Esophagus muscularis mucosa (tissue), 4 donors: ENCODE data around the gene NCOA1. TPM values are rescaled to one million over a fixed set of nuclear protein-coding genes. Genes with fewer than 3 reads are reported as not detected.

Source experiments
- DNase-seq: peaks from one replicate; pipeline ENCODE4 v3.0.0-alpha.2; 2017; ENCODE audit errors: extremely low spot score
- H3K27ac ChIP-seq, 4 donors: fragments of 200-600 bp; sonication (generic); replicated peaks in 1 of 4; 1 replicate in 3 of 4; 2 replicates in 1 of 4; pipeline ENCODE4 v1.5.1; 2016 to 2019; ENCODE audit warnings: mild to moderate bottlenecking in 1 of 4
- H3K27me3 ChIP-seq, 4 donors: fragments of 200-600 bp; sonication (generic); one replicate each; pipeline versions ENCODE4 v1.5.1 to v1.6.0; 2016 to 2019
- H3K36me3 ChIP-seq, 4 donors: fragments of 200-600 bp; sonication (generic); one replicate each; pipeline ENCODE4 v1.5.1; 2016 to 2019
- H3K4me1 ChIP-seq, 4 donors: fragments of 200-600 bp; sonication (generic); one replicate each; pipeline ENCODE4 v1.5.1; 2016 to 2019
- H3K4me3 ChIP-seq, 4 donors: fragments of 200-600 bp; sonication (generic); 1 replicate in 2 of 4; 2 replicates in 2 of 4; pipeline ENCODE4 v1.5.1; 2016 to 2019; ENCODE audit warnings: mild to moderate bottlenecking in 4 of 4, moderate library complexity in 1 of 4
- H3K9me3 ChIP-seq, 4 donors: fragments of 200-600 bp; sonication (generic); 1 replicate in 3 of 4; 2 replicates in 1 of 4; pipeline ENCODE4 v1.5.1; 2016 to 2019
- EP300 ChIP-seq: sonication (generic); formaldehyde crosslinking; IDR thresholded peaks from one replicate; pipeline ENCODE4 v1.6.1; 2017; ENCODE audit warnings: antibody characterized with exemption
- POLR2A ChIP-seq: fragments of 450-650 bp; IDR thresholded peaks from one replicate; pipeline ENCODE4 v1.6.1; 2017; ENCODE audit warnings: antibody characterized with exemption, moderate library complexity, mild to moderate bottlenecking, low read depth
- POLR2AphosphoS5 ChIP-seq, 2 donors: sonication (generic); formaldehyde crosslinking; IDR thresholded peaks; one replicate each; pipeline ENCODE4 v1.6.1; 2017; ENCODE audit warnings: antibody characterized with exemption in 2 of 2
- WGBS: methylation state at CpG from one replicate; pipeline ENCODE4 v1.1.5; 2018; 5-methylcytosine and 5-hydroxymethylcytosine counted together
- intact Hi-C: fragments of 100-400 bp; cut with DNase I; formaldehyde crosslinking; loops from one replicate; pipeline ENCODE4 v1.15.1; 2023
- total RNA-seq, 4 donors: library from RNA; depleted of rRNA; stranded (reverse); fragments of >200 nt; gene quantifications; one replicate each; pipeline versions ENCODE4 v1.1.0 to v1.2.1, GENCODE V29; 2016
- TF ChIP-seq, protein P1 (sequence below), 3 experiments: fragments of 200-600 bp in 2 of 3; fragments of 450-650 bp in 1 of 3; sonication (generic) in 2 of 3; IDR thresholded peaks; one replicate each; pipeline ENCODE4 v1.5.1; 2017 to 2019; ENCODE audit warnings: antibody characterized with exemption in 3 of 3, mild to moderate bottlenecking in 2 of 3, moderate library complexity in 1 of 3

NCOA1 gene
- total RNA-seq, 4 donors from 2014 or later: 43.9 to 49.4 (median 47.3) TPM

- TF ChIP-seq, protein P1, sequence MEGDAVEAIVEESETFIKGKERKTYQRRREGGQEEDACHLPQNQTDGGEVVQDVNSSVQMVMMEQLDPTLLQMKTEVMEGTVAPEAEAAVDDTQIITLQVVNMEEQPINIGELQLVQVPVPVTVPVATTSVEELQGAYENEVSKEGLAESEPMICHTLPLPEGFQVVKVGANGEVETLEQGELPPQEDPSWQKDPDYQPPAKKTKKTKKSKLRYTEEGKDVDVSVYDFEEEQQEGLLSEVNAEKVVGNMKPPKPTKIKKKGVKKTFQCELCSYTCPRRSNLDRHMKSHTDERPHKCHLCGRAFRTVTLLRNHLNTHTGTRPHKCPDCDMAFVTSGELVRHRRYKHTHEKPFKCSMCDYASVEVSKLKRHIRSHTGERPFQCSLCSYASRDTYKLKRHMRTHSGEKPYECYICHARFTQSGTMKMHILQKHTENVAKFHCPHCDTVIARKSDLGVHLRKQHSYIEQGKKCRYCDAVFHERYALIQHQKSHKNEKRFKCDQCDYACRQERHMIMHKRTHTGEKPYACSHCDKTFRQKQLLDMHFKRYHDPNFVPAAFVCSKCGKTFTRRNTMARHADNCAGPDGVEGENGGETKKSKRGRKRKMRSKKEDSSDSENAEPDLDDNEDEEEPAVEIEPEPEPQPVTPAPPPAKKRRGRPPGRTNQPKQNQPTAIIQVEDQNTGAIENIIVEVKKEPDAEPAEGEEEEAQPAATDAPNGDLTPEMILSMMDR (IDR thresholded peaks at IDR 0.05): no peak
- no peak for TF ChIP-seq POLR2A
- no peak for TF ChIP-seq EP300
- TF ChIP-seq POLR2AphosphoS5 (IDR thresholded peaks at IDR 0.05): no peak
- 86% methylated on average over 6 of the region's 6 CpGs for WGBS
- Histone ChIP-seq H3K27ac (no peak overlapping the region), H3K4me3 (no peak overlapping the region), H3K27me3 (no peaks in the 10 kb centered on the region), H3K36me3 (peaks cover 8 to 70% (median 43%) of the 10 kb centered on the region in 4 donors), H3K9me3 (no peaks in the 10 kb centered on the region), H3K4me1 (peaks cover 0 to 4% (median 0%) of the 10 kb centered on the region in 4 donors)
- intact Hi-C loops: no loop called here
- no peak for DNase-seq
Observed at GRCh38 chr2:24710806-24711205, 219.8 kb downstream of the NCOA1 start.

DNA sequence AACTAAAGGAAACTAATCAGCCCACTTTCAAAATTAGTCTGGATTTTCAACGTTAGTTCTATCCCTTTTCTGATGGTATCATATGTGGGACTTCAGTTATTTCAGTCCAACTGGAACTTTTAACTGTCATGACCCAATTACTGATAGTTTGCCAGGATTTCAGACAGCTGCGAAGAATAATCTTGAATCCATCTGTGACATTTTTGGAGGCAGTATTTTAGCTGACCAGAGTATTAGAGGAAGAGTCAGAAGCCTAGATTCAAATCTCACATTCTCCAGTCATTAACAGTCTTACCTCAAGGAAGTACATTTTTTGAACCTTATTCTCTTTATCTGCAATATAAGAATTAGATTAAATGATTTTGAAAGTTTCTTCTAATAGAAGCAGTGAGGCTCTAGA lies 220.8 kb downstream of the NCOA1 start:
- 56% methylated on average over 2 of the region's 2 CpGs for WGBS
- Histone ChIP-seq H3K4me1 (peaks cover 0 to 4% (median 0%) of the 10 kb centered on the region in 4 donors), H3K9me3 (no peaks in the 10 kb centered on the region), H3K36me3 (peaks cover 4 to 65% (median 40%) of the 10 kb centered on the region in 4 donors), H3K4me3 (no peak overlapping the region), H3K27me3 (no peaks in the 10 kb centered on the region), H3K27ac (no peak overlapping the region)
- intact Hi-C loops: no loop called here
- TF ChIP-seq POLR2A: no peak
- no peak for TF ChIP-seq EP300
- TF ChIP-seq, protein P1 (IDR thresholded peaks at IDR 0.05): no peak
- TF ChIP-seq POLR2AphosphoS5 (IDR thresholded peaks at IDR 0.05): no peak
- no peak for DNase-seq

DNA sequence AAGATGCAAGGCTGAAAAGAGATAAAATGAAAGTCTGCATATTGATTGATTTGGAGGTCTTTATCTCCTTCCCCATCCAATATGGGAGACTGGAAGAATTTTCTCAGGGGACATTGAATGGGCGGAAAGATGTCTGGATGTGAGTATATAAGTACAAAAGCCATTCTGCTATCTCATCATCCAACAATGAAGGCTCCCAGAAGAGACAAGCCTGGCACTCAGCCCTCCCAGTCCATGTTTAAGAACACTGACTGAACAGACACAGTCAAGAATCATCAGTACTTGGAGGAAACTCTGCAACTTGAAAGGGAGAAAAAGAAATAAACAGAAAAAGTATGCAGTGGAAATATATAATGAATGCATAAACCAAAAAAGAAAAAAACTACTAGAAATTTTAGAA lies 221.2 kb downstream of the NCOA1 start:
- peaks cover 0 to 65% (median 38%) of the 10 kb centered on the region in 4 donors for H3K36me3 ChIP-seq

GRCh38 chr2:24717263-24717951 lies 226.4 kb downstream of the NCOA1 start:
- Histone ChIP-seq H3K9me3 (no peaks in the 10 kb centered on the region), H3K4me3 (no peak overlapping the region), H3K4me1 (peaks cover 12 to 19% (median 18%) of the 10 kb centered on the region in 4 donors), H3K27ac (no peak overlapping the region), H3K27me3 (no peaks in the 10 kb centered on the region), H3K36me3 (peaks cover 0 to 44% (median 26%) of the 10 kb centered on the region in 4 donors)
- 84% methylated on average over 2 of the region's 2 CpGs for WGBS
- no peak for DNase-seq
- intact Hi-C loops: no loop called here
- no peak for TF ChIP-seq EP300
- TF ChIP-seq, protein P1 (IDR thresholded peaks at IDR 0.05): no peak
- TF ChIP-seq POLR2AphosphoS5 (IDR thresholded peaks at IDR 0.05): no peak
- TF ChIP-seq POLR2A: no peak

More for the DNA sequence above, 221.2 kb downstream of the NCOA1 start:
- intact Hi-C loops: no loop called here
- Histone ChIP-seq H3K9me3 (no peaks in the 10 kb centered on the region), H3K4me1 (peaks cover 0 to 4% (median 0%) of the 10 kb centered on the region in 4 donors), H3K27ac (no peak overlapping the region), H3K27me3 (no peaks in the 10 kb centered on the region), H3K4me3 (no peak overlapping the region)
- DNase-seq: no peak
- TF ChIP-seq, protein P1 (IDR thresholded peaks at IDR 0.05): no peak
- TF ChIP-seq POLR2AphosphoS5 (IDR thresholded peaks at IDR 0.05) (no peak), POLR2A (no peak), EP300 (no peak)
- WGBS: 62% methylated on average over 1 of the region's 1 CpG
